Colon (tissue), 2 donors: ENCODE data around the gene ARL6IP6.

Experiments used
- FAIRE-seq: peaks from 2 replicates; lab custom pipeline; 2012; peaks lifted over from hg19 to GRCh38; lab: Jason Lieb, UNC
- donor health status: control.
- donor health status: control.

The ARL6IP6 gene

DNA sequence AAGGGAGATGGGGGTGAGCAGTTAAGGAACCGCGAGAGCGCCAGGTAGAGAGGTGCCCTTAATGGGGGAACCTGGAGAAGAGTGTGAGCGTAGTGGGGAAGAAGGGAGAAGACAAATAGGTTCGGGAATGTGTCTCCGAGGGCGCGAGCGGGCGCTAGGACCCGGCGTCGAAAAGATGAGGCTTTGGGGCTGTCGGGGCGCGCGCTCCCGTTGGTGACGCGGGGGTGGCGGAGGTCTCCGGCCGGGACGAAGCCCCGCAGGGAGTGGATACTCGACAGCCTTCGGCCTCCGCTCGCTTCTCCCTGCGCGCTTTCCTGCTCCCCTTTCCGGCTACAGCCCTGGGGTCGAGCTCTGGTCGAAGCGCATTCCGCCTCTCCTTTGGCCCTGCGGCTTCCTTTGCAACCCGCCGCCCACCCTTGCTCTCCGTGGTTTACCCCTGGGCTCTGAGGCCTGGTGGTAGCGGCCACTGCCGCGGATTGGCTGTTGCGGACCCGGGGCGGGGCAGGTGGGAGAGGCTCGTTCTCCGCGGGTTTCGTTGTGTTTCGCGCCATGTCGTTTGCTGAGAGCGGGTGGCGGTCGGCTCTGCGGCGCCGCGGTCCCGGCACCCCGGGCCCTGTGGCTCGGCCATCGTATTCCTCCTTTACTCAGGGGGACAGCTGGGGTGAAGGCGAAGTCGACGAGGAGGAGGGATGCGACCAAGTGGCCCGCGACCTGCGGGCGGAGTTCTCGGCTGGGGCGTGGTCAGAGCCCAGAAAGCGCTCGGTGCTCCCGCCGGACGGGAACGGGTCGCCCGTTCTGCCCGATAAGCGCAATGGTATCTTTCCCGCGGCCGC is at the start of gene ARL6IP6:
TSS of gene ARL6IP6 (plus strand) at position 545 of the 833 bp plus-strand sequence. CDS start at position 550, 5 bp downstream.
- FAIRE-seq = no peak

DNA sequence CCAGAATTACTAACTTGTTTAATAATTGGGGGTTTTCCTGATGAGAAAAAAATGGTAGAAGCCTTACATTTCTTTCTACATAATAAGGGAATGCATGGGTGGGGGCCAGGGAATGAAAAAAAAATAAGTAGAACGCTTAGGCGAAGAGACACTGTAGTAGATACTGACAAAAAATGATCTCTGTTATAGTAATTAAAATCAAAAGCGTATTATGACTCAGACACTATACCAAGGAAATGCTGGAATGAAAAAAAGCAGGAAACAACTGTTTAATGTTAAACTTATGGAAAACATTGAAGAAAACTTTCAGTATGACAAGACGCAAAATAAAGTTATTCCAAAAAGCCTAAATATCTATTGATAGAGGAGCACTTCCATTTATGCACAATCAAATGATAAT is 44.1 kb upstream of the ARL6IP6 start:
- no peak for FAIRE-seq

GRCh38 chr2:152676461-152676860 is 42.0 kb upstream of the ARL6IP6 start:
- FAIRE-seq = no peak

- peak; percentile 53 for FAIRE-seq
These were observed 39.6 kb upstream of the ARL6IP6 start for GRCh38 chr2:152678808-152679207.

GRCh38 chr2:152682663-152683062 is 35.8 kb upstream of the ARL6IP6 start:
- FAIRE-seq = no peak

DNA sequence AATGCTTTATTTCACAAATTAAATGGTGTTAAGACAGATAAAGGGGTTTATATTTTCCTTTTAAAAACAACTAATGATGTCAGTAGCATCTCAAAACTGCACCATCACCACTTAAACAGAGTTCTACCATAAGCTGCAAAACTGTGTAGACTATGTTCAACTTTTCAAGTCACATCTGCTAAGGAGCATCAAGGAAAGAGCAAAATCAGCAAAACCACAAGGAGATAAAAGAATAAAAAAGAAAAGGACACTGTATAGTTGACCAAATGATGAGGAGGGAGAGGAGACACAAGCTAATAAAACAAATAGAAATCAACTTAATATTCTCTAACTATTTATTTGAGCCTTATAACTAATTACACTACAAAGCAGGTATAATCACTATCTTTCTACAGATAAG is 35.0 kb upstream of the ARL6IP6 start:
- no peak for FAIRE-seq

DNA sequence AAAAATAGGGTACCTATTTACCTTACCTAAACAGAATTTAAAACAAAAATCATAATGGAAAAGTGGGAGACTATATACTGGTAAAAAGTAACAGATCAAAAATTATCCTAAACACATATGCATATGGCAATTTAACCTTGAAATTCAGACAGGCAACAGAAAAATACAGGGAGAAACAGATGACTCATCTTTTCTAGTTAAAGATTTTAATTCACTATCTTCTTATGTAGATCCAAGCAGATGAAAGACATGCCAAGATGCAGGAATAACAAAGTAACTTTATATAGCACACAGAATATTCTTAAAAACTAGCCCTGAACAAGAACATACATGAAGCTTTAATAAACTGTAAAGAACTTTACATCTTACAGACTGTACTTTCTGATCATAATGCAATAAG is 32.1 kb upstream of the ARL6IP6 start:
- FAIRE-seq = no peak

- FAIRE-seq = no peak
These were observed 25.4 kb upstream of the ARL6IP6 start for GRCh38 chr2:152693033-152693432.

DNA sequence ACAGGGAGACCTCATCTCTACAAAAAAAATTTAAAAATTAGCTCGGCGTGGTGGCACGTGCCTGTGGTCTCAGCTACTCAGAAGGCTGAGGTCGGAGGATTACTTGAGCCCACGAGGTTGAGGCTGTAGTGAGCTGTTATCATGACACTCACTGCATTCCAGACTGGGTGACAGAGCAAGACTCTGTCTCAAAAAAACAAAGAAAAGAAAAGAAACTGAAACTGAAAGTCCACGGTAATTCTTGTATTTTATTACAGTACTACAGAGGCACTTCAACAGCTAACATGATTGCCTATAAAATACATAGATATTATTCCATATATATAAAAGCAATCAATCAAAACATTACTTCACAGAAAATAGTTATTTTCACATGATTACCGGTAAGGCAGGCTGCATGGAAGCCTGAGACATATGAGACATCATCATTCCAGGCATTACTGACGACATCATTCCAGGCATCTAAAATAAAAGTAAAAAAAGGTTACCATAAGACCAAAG is 24.2 kb upstream of the ARL6IP6 start:
- no peak for FAIRE-seq

DNA sequence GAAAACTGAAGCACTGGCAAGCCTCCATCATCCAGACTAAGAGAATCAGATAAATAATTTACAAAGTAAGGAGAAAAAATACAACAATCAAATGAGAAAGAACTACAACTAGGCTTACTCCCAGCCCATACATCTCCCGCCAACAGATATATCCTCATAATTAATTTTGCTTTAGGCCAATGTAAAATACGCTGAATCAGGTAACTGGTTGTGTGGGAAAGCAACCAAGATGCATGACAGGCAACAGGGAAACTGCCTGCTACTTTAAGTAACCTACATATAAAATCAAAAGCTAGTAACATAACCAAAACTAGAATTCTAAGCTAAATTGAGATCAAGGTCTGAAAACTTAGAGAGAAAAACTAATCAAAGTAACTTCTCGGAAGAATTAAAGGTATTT is 22.7 kb upstream of the ARL6IP6 start:
- no peak for FAIRE-seq

DNA sequence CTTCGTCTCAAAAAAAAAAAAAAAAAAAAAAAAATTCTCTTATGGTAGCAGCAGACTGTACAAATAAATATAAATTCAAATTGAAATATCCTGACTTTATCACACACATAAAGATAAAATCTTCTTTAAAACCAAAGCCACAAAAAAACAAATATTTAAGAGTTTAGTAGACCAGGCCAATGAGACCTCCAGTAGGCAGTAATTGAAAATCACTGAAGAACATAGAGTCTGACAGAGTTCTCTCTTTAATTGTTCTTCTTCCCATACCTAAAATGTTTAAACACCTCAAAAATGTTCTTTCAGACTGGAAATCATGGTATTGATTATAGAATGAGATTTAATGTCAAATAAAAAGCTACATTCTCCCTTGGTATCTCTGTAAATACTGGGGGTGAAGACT is 21.9 kb upstream of the ARL6IP6 start:
- FAIRE-seq = no peak

DNA sequence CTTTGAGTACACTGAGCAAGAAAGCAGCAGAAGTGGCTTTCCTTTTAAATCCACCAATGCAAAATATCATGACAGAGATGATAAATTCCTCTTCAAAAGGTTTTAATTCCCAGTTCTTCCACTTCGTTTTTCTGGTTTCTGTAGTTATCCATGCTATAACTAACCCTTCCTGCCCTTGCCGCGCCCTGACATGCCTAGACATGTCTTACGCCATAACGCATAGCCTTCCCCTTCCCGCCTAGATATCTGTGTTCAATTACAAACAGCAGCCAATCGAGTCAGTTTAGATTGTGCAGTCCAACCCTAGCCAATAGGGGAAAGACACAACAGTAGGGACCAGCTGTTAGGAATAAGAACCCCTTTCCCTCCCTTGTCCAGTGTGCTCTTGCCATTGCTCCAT is 17.2 kb upstream of the ARL6IP6 start:
- no peak for FAIRE-seq

DNA sequence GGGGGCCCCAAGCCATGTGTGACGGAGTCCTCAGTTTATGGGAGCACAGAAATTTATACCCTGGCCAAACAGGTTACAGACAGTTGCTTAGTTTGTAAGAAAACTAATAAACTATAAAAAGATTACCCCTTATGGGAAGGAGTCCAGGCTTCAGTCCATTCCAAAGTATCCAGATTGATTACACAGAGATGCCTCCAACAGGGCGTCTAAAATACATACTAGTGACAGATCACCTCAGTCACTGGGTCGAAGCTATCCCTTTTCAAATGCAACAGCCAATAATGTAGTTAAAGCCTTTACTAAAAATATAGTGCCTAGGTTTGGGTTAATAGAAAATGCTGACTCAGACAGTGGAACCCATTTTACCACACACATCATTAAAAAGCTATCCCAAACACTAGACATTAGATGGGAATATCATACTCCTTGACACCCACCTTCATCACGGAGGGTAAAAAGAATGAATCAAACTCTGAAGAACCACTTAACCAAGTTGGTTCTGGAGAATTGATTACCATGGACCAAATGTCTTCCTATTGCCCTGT is 11.9 kb upstream of the ARL6IP6 start:
- FAIRE-seq = no peak

- no peak for FAIRE-seq
These were observed 9.7 kb upstream of the ARL6IP6 start for GRCh38 chr2:152708742-152709141.

- FAIRE-seq = no peak
These were observed 7.7 kb upstream of the ARL6IP6 start for GRCh38 chr2:152710713-152711112.

- FAIRE-seq = no peak
These were observed 3.3 kb upstream of the ARL6IP6 start for GRCh38 chr2:152715112-152715511.

- no peak for FAIRE-seq
These were observed 2.5 kb upstream of the ARL6IP6 start for GRCh38 chr2:152715854-152716428.

- no peak for FAIRE-seq
These were observed 1.6 kb upstream of the ARL6IP6 start for GRCh38 chr2:152716805-152717227.

DNA sequence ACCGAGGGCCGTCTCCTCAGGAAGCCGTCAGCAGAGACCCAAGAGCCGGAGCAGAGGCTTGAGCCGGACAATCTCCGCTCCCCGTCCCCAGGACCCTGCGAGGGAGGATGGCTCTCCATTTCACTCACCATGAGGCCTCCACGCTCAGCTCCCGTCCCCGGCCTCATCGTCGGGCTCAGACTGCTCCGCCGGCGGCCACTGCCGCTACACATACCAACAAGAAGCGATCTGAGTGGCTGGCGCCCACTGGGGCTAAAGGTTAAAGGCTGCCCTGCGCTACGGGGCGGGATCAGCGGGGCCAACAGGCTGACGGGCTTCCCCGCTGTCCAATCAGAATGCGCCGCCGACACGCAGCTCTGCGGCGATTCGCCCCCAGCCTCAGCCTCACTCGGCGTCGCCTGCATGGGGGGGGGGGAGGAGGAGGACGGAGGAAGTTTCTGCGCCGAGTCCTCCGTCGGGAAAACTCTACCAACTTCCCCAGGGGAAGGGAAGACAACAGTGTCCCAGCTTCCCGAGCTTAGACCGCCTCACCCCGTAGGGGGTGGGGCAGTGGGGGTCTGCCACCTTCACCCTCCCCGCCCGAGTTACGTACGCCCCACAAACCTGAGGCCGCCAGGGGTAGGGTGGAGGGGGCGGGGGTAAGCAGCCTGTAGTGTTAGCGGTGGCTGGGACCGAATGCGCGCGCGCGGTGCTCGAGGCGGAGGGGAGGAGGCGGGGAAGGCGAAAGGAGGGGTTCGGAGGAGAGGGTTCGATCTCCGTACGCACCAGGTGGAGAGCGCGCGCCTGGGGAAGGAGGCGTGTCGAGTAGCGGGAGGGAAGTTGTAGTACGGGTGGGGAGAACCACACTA is 968 bp upstream of the ARL6IP6 start, which contains the start of gene PRPF40A:
TSS of gene PRPF40A (minus strand) at position 234 of the 848 bp plus-strand sequence. CDS start at position 212, 22 bp downstream.
- FAIRE-seq = no peak

- FAIRE-seq = no peak
These were observed 657 bp downstream of the ARL6IP6 start for GRCh38 chr2:152718909-152719645.

- FAIRE-seq = no peak
These were observed 2.4 kb downstream of the ARL6IP6 start for GRCh38 chr2:152720794-152721193.
